K562 (cell line): ENCODE data around the gene ENDOG. TPM values are rescaled to one million over a fixed set of nuclear protein-coding genes. Genes with fewer than 3 reads are reported as not detected.
A peak's percentile ranks its signal among the peaks of the same experiment; 100 is the strongest.

ENCODE experiments used
- CBFA2T3 ChIP-seq: fragments of 450-650 bp; IDR thresholded peaks from 2 replicates; pipeline ENCODE4 v1.6.1; 2017
- CCAR2 ChIP-seq: fragments of 200-400 bp; formaldehyde crosslinking; IDR thresholded peaks from 2 replicates; pipeline ENCODE4 v1.6.1; 2017; ENCODE audit warnings: mild to moderate bottlenecking, low read depth, low read length
- CHD4 ChIP-seq: fragments of 200-600 bp; sonication (generic); IDR thresholded peaks from 3 replicates; pipeline ENCODE4 v1.6.1; 2012; ENCODE audit warnings: low read depth, mild to moderate bottlenecking, mixed read lengths, low read length, inconsistent platforms; ENCODE audit not compliant: insufficient read depth, insufficient replicate concordance, poor library complexity, severe bottlenecking
- CREB3L1 ChIP-seq: fragments of 450-650 bp; IDR thresholded peaks from 2 replicates; pipeline ENCODE4 v1.6.1; 2014; ENCODE audit warnings: low read depth, mild to moderate bottlenecking, moderate library complexity, borderline replicate concordance
- DMBX1 ChIP-seq: fragments of 250-450 bp; sonication (Bioruptor Pico); IDR thresholded peaks from 2 replicates; pipeline ENCODE4 v1.8.0; 2022; ENCODE audit warnings: inconsistent platforms, mild to moderate bottlenecking, moderate library complexity, borderline replicate concordance
- ELK1 ChIP-seq: sonication (generic); formaldehyde crosslinking; IDR thresholded peaks from 2 replicates; pipeline ENCODE4 v1.8.1; 2022; ENCODE audit warnings: missing genetic modification reagents
- ERF ChIP-seq: fragments of 450-650 bp; formaldehyde crosslinking; IDR thresholded peaks from 2 replicates; pipeline ENCODE4 v1.4.0; 2020; ENCODE audit warnings: mild to moderate bottlenecking, mixed read lengths
- HCFC1 ChIP-seq: IDR thresholded peaks from 2 replicates; pipeline ENCODE4 v1.6.1; 2012; ENCODE audit warnings: low read depth, low read length, improper control_type of control experiment
- HDAC6 ChIP-seq: IDR thresholded peaks from 2 replicates; pipeline ENCODE4 v1.6.1; 2012; ENCODE audit warnings: low read depth, mild to moderate bottlenecking, control low read depth, inconsistent platforms, low read length, moderate library complexity
- HMGN3 ChIP-seq: IDR thresholded peaks from 2 replicates; pipeline ENCODE4 v1.6.1; 2011; ENCODE audit warnings: borderline replicate concordance, low read depth, mild to moderate bottlenecking, mixed read lengths, low read length; ENCODE audit not compliant: insufficient read length; ENCODE audit errors: extremely low read depth
- NFE2L1 ChIP-seq: fragments of 450-650 bp; IDR thresholded peaks from 2 replicates; pipeline ENCODE4 v1.6.1; 2016; ENCODE audit warnings: missing genetic modification characterization, low read depth, mild to moderate bottlenecking, missing compliant biosample characterization, moderate library complexity, borderline replicate concordance
- NR1H2 ChIP-seq: sonication (generic); formaldehyde crosslinking; IDR thresholded peaks from 2 replicates; pipeline ENCODE4 v1.4.0; 2020; ENCODE audit warnings: mild to moderate bottlenecking, missing genetic modification reagents
- NR2F6 ChIP-seq: fragments of 450-650 bp; formaldehyde crosslinking; IDR thresholded peaks from 2 replicates; pipeline ENCODE4 v1.4.0; 2020; ENCODE audit warnings: mild to moderate bottlenecking
- POLR2B ChIP-seq: fragments of 450-650 bp; IDR thresholded peaks from 2 replicates; pipeline ENCODE4 v1.6.1; 2018; ENCODE audit warnings: low read depth; ENCODE audit not compliant: partially characterized antibody
- PTBP1 ChIP-seq: fragments of 200-400 bp; formaldehyde crosslinking; IDR thresholded peaks from 2 replicates; pipeline ENCODE4 v1.6.1; 2017; ENCODE audit warnings: low read depth, low read length
- RBM15 ChIP-seq: fragments of 200-400 bp; formaldehyde crosslinking; IDR thresholded peaks from 2 replicates; pipeline ENCODE4 v1.6.1; 2018; ENCODE audit warnings: mild to moderate bottlenecking, low read length, moderate library complexity; ENCODE audit not compliant: insufficient read depth
- SIN3B ChIP-seq: fragments of 450-650 bp; IDR thresholded peaks from 2 replicates; pipeline ENCODE4 v1.6.1; 2017; ENCODE audit warnings: low read depth, mild to moderate bottlenecking, moderate library complexity
- SMARCE1 ChIP-seq: fragments of 450-650 bp; IDR thresholded peaks from 2 replicates; pipeline ENCODE4 v1.7.1; 2016; ENCODE audit warnings: mild to moderate bottlenecking
- TBL1XR1 ChIP-seq, 2 experiments: IDR thresholded peaks; 2 replicates each; pipeline ENCODE4 v1.6.1; 2012; ENCODE audit warnings: improper control_type of control experiment in 2 of 2, low read length in 2 of 2, mild to moderate bottlenecking in 1 of 2
- ZC3H8 ChIP-seq: fragments of 450-650 bp; IDR thresholded peaks from 2 replicates; pipeline ENCODE4 v1.6.1; 2017
- ZNF165 ChIP-seq: fragments of 250-450 bp; sonication (Bioruptor Pico); IDR thresholded peaks from 2 replicates; pipeline ENCODE4 v1.4.0; 2020; ENCODE audit warnings: borderline replicate concordance
- ZNF354B ChIP-seq: fragments of 250-450 bp; sonication (Bioruptor Pico); IDR thresholded peaks from 2 replicates; pipeline ENCODE4 v1.4.0; 2020
- ZNF696 ChIP-seq: fragments of 250-450 bp; sonication (Bioruptor Pico); conservative IDR thresholded peaks from 2 replicates; pipeline ENCODE4 v1.4.0; 2020; ENCODE audit warnings: mild to moderate bottlenecking, moderate library complexity
- polyA plus RNA-seq, 8 experiments: library from polyadenylated mRNA; depleted of rRNA in 4 of 8; stranded (reverse) in 5 of 8; unstranded in 3 of 8; fragments of >200 nt; fragmentation: Nextera tagmentation in 2 of 8; fragmentation: Illumina TruSeq in 1 of 8; extraction: Ambion mirVana in 2 of 8; extraction: Trizol in 1 of 8; gene quantifications; 2 replicates each; pipeline versions ENCODE4 v1.2.1 to v1.2.3, GENCODE V29; 2011 to 2014; ENCODE audit warnings: inconsistent platforms in 1 of 8, missing spikeins in 1 of 8
- total RNA-seq, 7 experiments: library from RNA; depleted of rRNA in 6 of 7; stranded (reverse); fragments of >200 nt in 6 of 7; fragmentation: Illumina TruSeq in 2 of 7; extraction: Trizol in 2 of 7; gene quantifications; 2 replicates each; pipeline versions ENCODE4 v1.2.1 to v1.2.3, GENCODE V29; 2011 to 2021; ENCODE audit warnings: low replicate concordance in 1 of 7
- TF ChIP-seq, protein P1 (sequence below): sonication (generic); formaldehyde crosslinking; IDR thresholded peaks from 2 replicates; pipeline ENCODE4 v1.8.0; 2022; ENCODE audit warnings: mild to moderate bottlenecking, missing genetic modification reagents
- TF ChIP-seq, protein P2 (sequence below): fragments of 450-650 bp; IDR thresholded peaks from 2 replicates; pipeline ENCODE4 v1.6.1; 2018; ENCODE audit warnings: mild to moderate bottlenecking, low read depth; ENCODE audit not compliant: partially characterized antibody

ENDOG gene
- total and polyA plus RNA-seq, 9 of the 15 experiments (the other 6 are each of a cell fraction or from before 2014, with no cell fraction given): 1.2 to 91.0 (median 25.5) TPM

GRCh38 chr9:128818099-128818838, at the start of gene ENDOG (continued):
- TF ChIP-seq ZNF696 (CRISPR knock-in tag) (no peak), CCAR2 (no peak), HMGN3 (no peak), ZNF165 (CRISPR knock-in tag) (no peak), CBFA2T3 (no peak), ZNF354B (CRISPR knock-in tag) (no peak), HDAC6 (no peak), NR2F6 (CRISPR knock-in tag) (no peak), ERF (CRISPR knock-in tag) (peak; percentile 33; the same call in 1 of the 2 replicates), PTBP1 (no peak), SMARCE1 (no peak), NR1H2 (CRISPR knock-in tag) (no peak; the same call in 1 of the 2 replicates), ZC3H8 (no peak), POLR2B (peak; percentile 79), HCFC1 (peak; percentile 51), DMBX1 (CRISPR knock-in tag) (no peak), SIN3B (peak; percentile 47; the same call in 1 of the 2 replicates), TBL1XR1 (IDR thresholded peaks at IDR 0.05; ENCODE audit: low read length in 2 of 2) (no peak), CHD4 (no peak), NFE2L1 (tag) (no peak), CREB3L1 (peak; percentile 48; the same call in 1 of the 2 replicates), ELK1 (no peak), RBM15 (no peak)
- TF ChIP-seq, protein P1, sequence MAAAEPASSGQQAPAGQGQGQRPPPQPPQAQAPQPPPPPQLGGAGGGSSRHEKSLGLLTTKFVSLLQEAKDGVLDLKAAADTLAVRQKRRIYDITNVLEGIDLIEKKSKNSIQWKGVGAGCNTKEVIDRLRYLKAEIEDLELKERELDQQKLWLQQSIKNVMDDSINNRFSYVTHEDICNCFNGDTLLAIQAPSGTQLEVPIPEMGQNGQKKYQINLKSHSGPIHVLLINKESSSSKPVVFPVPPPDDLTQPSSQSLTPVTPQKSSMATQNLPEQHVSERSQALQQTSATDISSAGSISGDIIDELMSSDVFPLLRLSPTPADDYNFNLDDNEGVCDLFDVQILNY (CRISPR knock-in tag): peak; percentile 89
- TF ChIP-seq, protein P2, sequence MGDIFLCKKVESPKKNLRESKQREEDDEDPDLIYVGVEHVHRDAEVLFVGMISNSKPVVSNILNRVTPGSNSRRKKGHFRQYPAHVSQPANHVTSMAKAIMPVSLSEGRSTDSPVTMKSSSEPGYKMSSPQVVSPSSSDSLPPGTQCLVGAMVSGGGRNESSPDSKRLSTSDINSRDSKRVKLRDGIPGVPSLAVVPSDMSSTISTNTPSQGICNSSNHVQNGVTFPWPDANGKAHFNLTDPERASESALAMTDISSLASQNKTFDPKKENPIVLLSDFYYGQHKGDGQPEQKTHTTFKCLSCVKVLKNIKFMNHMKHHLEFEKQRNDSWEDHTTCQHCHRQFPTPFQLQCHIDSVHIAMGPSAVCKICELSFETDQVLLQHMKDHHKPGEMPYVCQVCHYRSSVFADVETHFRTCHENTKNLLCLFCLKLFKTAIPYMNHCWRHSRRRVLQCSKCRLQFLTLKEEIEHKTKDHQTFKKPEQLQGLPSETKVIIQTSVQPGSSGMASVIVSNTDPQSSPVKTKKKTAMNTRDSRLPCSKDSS: no peak
